Ammon's horn (tissue), 1 donor: ENCODE results near the gene PLAU.
"Not testable (repeated sequence)": the region's sequence is repeated elsewhere in the genome, so short reads cannot be mapped to it uniquely, and the experiment has no call there.

Experiments
- DNase-seq: peaks from one replicate; pipeline ENCODE4 v3.0.0-alpha.2; 2016; ENCODE audit warnings: low spot score

Gene PLAU

GRCh38 chr10:73876971-73877370, 34.0 kb upstream of the PLAU start:
- no peak for DNase-seq

GRCh38 chr10:73877533-73878160, 33.3 kb upstream of the PLAU start:
- DNase-seq = no peak

- no peak for DNase-seq
Observed at GRCh38 chr10:73878365-73878764, 32.6 kb upstream of the PLAU start.

GRCh38 chr10:73879296-73880173, 31.4 kb upstream of the PLAU start:
- peak; percentile 85 for DNase-seq

GRCh38 chr10:73881221-73881919, 29.6 kb upstream of the PLAU start:
- DNase-seq = no peak

- DNase-seq = no peak
Observed at GRCh38 chr10:73884017-73884416, 26.9 kb upstream of the PLAU start.

GRCh38 chr10:73886085-73886529, 24.8 kb upstream of the PLAU start:
- DNase-seq = peak; percentile 85

GRCh38 chr10:73886661-73887293, 24.2 kb upstream of the PLAU start:
- no peak for DNase-seq

GRCh38 chr10:73887294-73888039, 23.5 kb upstream of the PLAU start:
- DNase-seq = peak; percentile 75

GRCh38 chr10:73888514-73888913, 22.4 kb upstream of the PLAU start:
- DNase-seq = no peak

GRCh38 chr10:73889014-73889413, 21.9 kb upstream of the PLAU start:
- DNase-seq = peak; percentile 60

GRCh38 chr10:73889416-73889815, 21.5 kb upstream of the PLAU start:
- not testable (repeated sequence) for DNase-seq

- DNase-seq = no peak
Observed at GRCh38 chr10:73890261-73890660, 20.7 kb upstream of the PLAU start.

- DNase-seq = not testable (repeated sequence)
Observed at GRCh38 chr10:73890830-73891229, 20.1 kb upstream of the PLAU start.

- no peak for DNase-seq
Observed at GRCh38 chr10:73891540-73891939, 19.4 kb upstream of the PLAU start.

- no peak for DNase-seq
Observed at GRCh38 chr10:73892310-73893030, 18.5 kb upstream of the PLAU start.

- DNase-seq = no peak
Observed at GRCh38 chr10:73893426-73893825, 17.5 kb upstream of the PLAU start.

GRCh38 chr10:73894245-73894971, 16.5 kb upstream of the PLAU start:
- DNase-seq = no peak

GRCh38 chr10:73895381-73895780, 15.6 kb upstream of the PLAU start:
- DNase-seq = not testable (repeated sequence)

- no peak for DNase-seq
Observed at GRCh38 chr10:73897693-73898092, 13.2 kb upstream of the PLAU start.
